PC-3 (cell line): Measurements from ENCODE around the gene ZFX.

Experiments
- EZH2phosphoT487 ChIP-seq: fragments of 300-600 bp; sonication (generic); IDR thresholded peaks from 2 replicates; pipeline ENCODE4 v1.6.1; 2018; ENCODE audit warnings: mild to moderate bottlenecking, antibody characterized with exemption, low read length, borderline replicate concordance
- TF ChIP-seq, protein P1 (sequence below): fragments of 300-600 bp; sonication (generic); conservative IDR thresholded peaks from 2 replicates; pipeline ENCODE4 v1.5.1; 2017; ENCODE audit warnings: antibody characterized with exemption, low read depth, mild to moderate bottlenecking, low read length

DNA sequence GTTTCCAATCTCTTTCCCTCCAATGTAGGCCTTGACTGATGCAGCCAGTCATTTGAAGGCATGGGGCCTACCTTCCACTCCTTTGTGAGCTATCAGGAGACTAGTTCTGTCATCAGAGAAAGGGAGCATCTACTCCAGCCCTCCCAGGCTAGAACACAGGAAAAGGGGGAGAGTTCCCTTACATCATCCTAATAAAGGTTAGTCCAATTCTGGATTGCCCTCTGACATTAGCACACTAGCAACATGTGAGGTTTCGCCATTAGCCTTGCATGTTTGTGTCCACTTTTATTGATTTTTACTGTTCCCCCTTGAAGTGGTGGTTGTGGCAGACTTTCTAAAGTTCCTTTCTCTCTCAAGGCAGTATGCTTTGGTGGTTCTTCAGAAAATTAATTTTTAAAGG lies 67.3 kb downstream of the ZFX start:
- TF ChIP-seq, protein P1, sequence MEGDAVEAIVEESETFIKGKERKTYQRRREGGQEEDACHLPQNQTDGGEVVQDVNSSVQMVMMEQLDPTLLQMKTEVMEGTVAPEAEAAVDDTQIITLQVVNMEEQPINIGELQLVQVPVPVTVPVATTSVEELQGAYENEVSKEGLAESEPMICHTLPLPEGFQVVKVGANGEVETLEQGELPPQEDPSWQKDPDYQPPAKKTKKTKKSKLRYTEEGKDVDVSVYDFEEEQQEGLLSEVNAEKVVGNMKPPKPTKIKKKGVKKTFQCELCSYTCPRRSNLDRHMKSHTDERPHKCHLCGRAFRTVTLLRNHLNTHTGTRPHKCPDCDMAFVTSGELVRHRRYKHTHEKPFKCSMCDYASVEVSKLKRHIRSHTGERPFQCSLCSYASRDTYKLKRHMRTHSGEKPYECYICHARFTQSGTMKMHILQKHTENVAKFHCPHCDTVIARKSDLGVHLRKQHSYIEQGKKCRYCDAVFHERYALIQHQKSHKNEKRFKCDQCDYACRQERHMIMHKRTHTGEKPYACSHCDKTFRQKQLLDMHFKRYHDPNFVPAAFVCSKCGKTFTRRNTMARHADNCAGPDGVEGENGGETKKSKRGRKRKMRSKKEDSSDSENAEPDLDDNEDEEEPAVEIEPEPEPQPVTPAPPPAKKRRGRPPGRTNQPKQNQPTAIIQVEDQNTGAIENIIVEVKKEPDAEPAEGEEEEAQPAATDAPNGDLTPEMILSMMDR, result no peak
- TF ChIP-seq EZH2phosphoT487, result no peak
